Gastrocnemius medialis (tissue), 4 donors: ENCODE measurements around the gene VPS8. TPM values are rescaled to one million over a fixed set of nuclear protein-coding genes. Genes with fewer than 3 reads are reported as not detected.

Source experiments
- ATAC-seq, 2 donors: fragments of 150-250 bp; one replicate each; pipeline ENCODE4 v1.9.1; 2016
- DNase-seq, 2 donors: peaks; one replicate each; pipeline ENCODE4 v3.0.0-alpha.2; 2019
- H3K27ac ChIP-seq, 4 donors: fragments of 200-600 bp; sonication (generic); 1 replicate in 1 of 4; 2 replicates in 3 of 4; pipeline ENCODE4 v1.5.1; 2016 to 2018; ENCODE audit warnings: mild to moderate bottlenecking in 2 of 4, moderate library complexity in 1 of 4
- H3K27me3 ChIP-seq, 3 donors: fragments of 200-600 bp; sonication (generic) in 2 of 3; 1 replicate in 1 of 3; 2 replicates in 2 of 3; pipeline versions ENCODE4 v1.5.1 to v1.6.0; 2016 to 2019; ENCODE audit warnings: mild to moderate bottlenecking in 1 of 3, moderate library complexity in 1 of 3
- H3K36me3 ChIP-seq, 2 donors: fragments of 200-600 bp; sonication (generic) in 1 of 2; one replicate each; pipeline ENCODE4 v1.5.1; 2017 to 2018
- H3K4me1 ChIP-seq, 2 donors: fragments of 200-600 bp; sonication (generic) in 1 of 2; one replicate each; pipeline ENCODE4 v1.5.1; 2016 to 2017; ENCODE audit warnings: mild to moderate bottlenecking in 2 of 2
- H3K4me3 ChIP-seq, 4 donors: fragments of 200-600 bp; sonication (generic) in 3 of 4; 1 replicate in 1 of 4; 2 replicates in 3 of 4; pipeline ENCODE4 v1.5.1; 2016 to 2019; ENCODE audit warnings: mild to moderate bottlenecking in 2 of 4
- H3K9me3 ChIP-seq, 3 donors: fragments of 200-600 bp; sonication (generic) in 2 of 3; 1 replicate in 1 of 3; 2 replicates in 2 of 3; pipeline ENCODE4 v1.5.1; 2016 to 2019
- POLR2A ChIP-seq, 2 donors: fragments of 450-650 bp; IDR thresholded peaks; one replicate each; pipeline ENCODE4 v1.6.1; 2017; ENCODE audit warnings: antibody characterized with exemption in 2 of 2, mild to moderate bottlenecking in 2 of 2, moderate library complexity in 2 of 2
- in situ Hi-C, 4 donors: fragments of 200-750 bp; cut with MboI; loops; one replicate each; pipeline versions ENCODE4 v1.15.0 to v1.8.0; 2017; ENCODE audit warnings: low sequenced_read_pairs in 4 of 4
- intact Hi-C: fragments of 100-400 bp; cut with DNase I; formaldehyde crosslinking; loops from one replicate; pipeline ENCODE4 v1.15.1; 2023; ENCODE audit warnings: low total_unique reads
- total RNA-seq, 4 donors: library from RNA; depleted of rRNA; stranded (reverse); fragments of >200 nt; gene quantifications; one replicate each; pipeline versions ENCODE4 v1.1.0 to v1.2.3, GENCODE V29; 2016
- TF ChIP-seq, protein P1 (sequence below), 5 experiments: fragments of 450-650 bp in 3 of 5; fragments of 200-600 bp in 2 of 5; sonication (generic) in 2 of 5; IDR thresholded peaks in 4 of 5; conservative IDR thresholded peaks in 1 of 5; 1 replicate in 4 of 5; 2 replicates in 1 of 5; pipeline ENCODE4 v1.5.1; 2016 to 2019; ENCODE audit warnings: antibody characterized with exemption in 5 of 5, mild to moderate bottlenecking in 3 of 5, moderate library complexity in 3 of 5

VPS8 gene
- total RNA-seq, 4 donors from 2014 or later = 37.2 to 64.1 (median 51.2) TPM

GRCh38 chr3:184805351-184806038 lies 6.5 kb upstream of the VPS8 start:
- TF ChIP-seq, protein P1, sequence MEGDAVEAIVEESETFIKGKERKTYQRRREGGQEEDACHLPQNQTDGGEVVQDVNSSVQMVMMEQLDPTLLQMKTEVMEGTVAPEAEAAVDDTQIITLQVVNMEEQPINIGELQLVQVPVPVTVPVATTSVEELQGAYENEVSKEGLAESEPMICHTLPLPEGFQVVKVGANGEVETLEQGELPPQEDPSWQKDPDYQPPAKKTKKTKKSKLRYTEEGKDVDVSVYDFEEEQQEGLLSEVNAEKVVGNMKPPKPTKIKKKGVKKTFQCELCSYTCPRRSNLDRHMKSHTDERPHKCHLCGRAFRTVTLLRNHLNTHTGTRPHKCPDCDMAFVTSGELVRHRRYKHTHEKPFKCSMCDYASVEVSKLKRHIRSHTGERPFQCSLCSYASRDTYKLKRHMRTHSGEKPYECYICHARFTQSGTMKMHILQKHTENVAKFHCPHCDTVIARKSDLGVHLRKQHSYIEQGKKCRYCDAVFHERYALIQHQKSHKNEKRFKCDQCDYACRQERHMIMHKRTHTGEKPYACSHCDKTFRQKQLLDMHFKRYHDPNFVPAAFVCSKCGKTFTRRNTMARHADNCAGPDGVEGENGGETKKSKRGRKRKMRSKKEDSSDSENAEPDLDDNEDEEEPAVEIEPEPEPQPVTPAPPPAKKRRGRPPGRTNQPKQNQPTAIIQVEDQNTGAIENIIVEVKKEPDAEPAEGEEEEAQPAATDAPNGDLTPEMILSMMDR (IDR thresholded peaks at IDR 0.05 in 4 of 5, conservative IDR thresholded peaks at IDR 0.05 in 1 of 5) = no peak
- TF ChIP-seq POLR2A (IDR thresholded peaks at IDR 0.05) = no peak
- Histone ChIP-seq H3K9me3 (no peaks in the 10 kb centered on the region), H3K27ac (peak overlapping the region; percentile 82 to 89 (median 85)), H3K36me3 (no peaks in the 10 kb centered on the region), H3K4me3 (no peak overlapping the region), H3K27me3 (no peaks in the 10 kb centered on the region), H3K4me1 (peaks cover 22 to 23% of the 10 kb centered on the region in 2 donors)
- no peak for DNase-seq
- in situ Hi-C loops (loop anchor here in 1 of 4 donors (25.0 kb wide), 1 partner anchor 443 kb away; the partner anchor contains the start of genes CLCN2 and POLR2H), intact Hi-C loops (loop anchor here (5.0 kb wide), 1 partner anchor 93 kb away; the partner anchor contains the start of gene MAGEF1)
- no peak for ATAC-seq

DNA sequence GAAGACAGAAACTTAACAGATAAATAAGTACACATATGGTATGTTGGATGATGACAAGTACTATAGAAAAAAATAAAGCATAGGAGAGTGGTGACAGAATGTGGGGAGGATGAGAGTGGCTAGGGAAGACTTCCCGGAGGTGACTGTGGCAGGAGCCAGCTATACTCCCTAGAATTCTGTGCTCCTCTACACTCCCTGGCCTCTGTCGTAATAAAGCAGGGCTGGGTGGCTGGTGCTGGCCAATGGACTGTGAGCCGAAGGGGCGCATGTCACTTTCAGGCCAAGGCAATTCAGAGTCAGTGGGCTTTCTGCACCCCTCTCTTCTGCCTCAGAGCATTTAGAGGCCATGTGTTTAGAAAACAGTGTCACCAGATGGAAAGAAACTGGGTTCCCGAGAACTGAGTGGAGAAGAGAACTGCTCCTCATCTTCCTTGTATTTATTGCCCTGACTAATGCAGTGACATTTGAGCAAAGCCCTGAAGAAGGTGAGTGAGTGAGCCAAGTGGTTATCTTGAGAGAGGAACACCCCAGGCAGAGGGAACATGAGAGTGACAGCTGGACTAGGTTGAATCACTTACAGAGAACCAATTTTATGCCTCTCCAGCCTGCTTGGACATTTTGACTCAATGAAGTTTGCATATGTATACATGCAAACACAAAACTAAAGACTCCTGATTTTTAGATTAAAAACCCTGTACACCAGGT lies 5.2 kb upstream of the VPS8 start:
- in situ Hi-C loops (loop anchor here in 1 of 4 donors (25.0 kb wide), 1 partner anchor 444 kb away; the partner anchor contains the start of genes CLCN2 and POLR2H), intact Hi-C loops (loop anchor here (5.0 kb wide), 1 partner anchor 94 kb away; the partner anchor contains the start of gene MAGEF1)
- H3K36me3 ChIP-seq = no peaks in the 10 kb centered on the region
- peak overlapping the region; percentile 82 to 89 (median 85) for H3K27ac ChIP-seq
- DNase-seq (peak; percentile 56 to 73), ATAC-seq (peak; percentile 97 to 98)
- H3K4me1 ChIP-seq = peaks cover 22 to 27% of the 10 kb centered on the region in 2 donors
- TF ChIP-seq, protein P1 (IDR thresholded peaks at IDR 0.05 in 4 of 5, conservative IDR thresholded peaks at IDR 0.05 in 1 of 5) = no peak
- peak in 1 of 2 donors; percentile 36 for TF ChIP-seq POLR2A (IDR thresholded peaks at IDR 0.05)
- peak overlapping the region; percentile 28 to 44 (median 40) for H3K4me3 ChIP-seq
- H3K27me3 ChIP-seq = no peaks in the 10 kb centered on the region
- no peaks in the 10 kb centered on the region for H3K9me3 ChIP-seq

- TF ChIP-seq, protein P1 (IDR thresholded peaks at IDR 0.05 in 4 of 5, conservative IDR thresholded peaks at IDR 0.05 in 1 of 5) = no peak
- no peak for TF ChIP-seq POLR2A (IDR thresholded peaks at IDR 0.05)
- no peaks in the 10 kb centered on the region for H3K36me3 ChIP-seq
- no peaks in the 10 kb centered on the region for H3K9me3 ChIP-seq
- in situ Hi-C loops (loop anchor here in 1 of 4 donors (25.0 kb wide), 1 partner anchor 445 kb away; the partner anchor contains the start of genes CLCN2 and POLR2H), intact Hi-C loops (loop anchor here (5.0 kb wide), 1 partner anchor 95 kb away; the partner anchor contains the start of gene MAGEF1)
- H3K27ac ChIP-seq = peak overlapping the region; percentile 82 to 89 (median 85)
- DNase-seq = no peak
- no peaks in the 10 kb centered on the region for H3K27me3 ChIP-seq
- H3K4me1 ChIP-seq = peaks cover 22 to 28% of the 10 kb centered on the region in 2 donors
- ATAC-seq = no peak
- no peak overlapping the region for H3K4me3 ChIP-seq
Observed at GRCh38 chr3:184807549-184807948, 4.4 kb upstream of the VPS8 start.

DNA sequence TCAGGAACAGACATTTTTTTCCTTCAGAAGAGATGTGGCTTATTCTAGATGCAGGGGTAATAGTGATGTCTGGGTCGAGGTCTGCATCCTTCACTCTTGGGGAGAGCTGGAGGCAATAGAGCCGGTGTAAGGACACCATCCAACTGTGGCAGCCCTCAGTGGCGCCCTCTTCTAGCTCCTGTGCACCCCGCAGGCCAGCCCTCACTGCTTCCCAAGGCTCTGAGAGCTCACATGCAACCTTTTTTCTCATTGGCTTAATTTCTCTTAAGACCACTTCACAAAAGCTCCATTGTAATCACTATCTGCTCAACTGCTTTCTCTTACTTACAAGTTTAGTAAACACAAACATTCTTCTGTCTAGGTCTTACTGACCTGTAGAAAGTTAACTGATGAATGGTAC lies 3.9 kb upstream of the VPS8 start:
- ATAC-seq (no peak), DNase-seq (no peak)
- no peak for TF ChIP-seq POLR2A (IDR thresholded peaks at IDR 0.05)
- TF ChIP-seq, protein P1 (IDR thresholded peaks at IDR 0.05 in 4 of 5, conservative IDR thresholded peaks at IDR 0.05 in 1 of 5) = no peak
- no peak overlapping the region for H3K4me3 ChIP-seq
- peak overlapping the region in 2 of 4 donors; percentile 85 for H3K27ac ChIP-seq
- H3K27me3 ChIP-seq = no peaks in the 10 kb centered on the region
- H3K9me3 ChIP-seq = no peaks in the 10 kb centered on the region
- no peaks in the 10 kb centered on the region for H3K36me3 ChIP-seq
- H3K4me1 ChIP-seq = peaks cover 26 to 31% of the 10 kb centered on the region in 2 donors
- in situ Hi-C loops (loop anchor here in 1 of 4 donors (25.0 kb wide), 1 partner anchor 446 kb away; the partner anchor contains the start of genes CLCN2 and POLR2H), intact Hi-C loops (loop anchor here (5.0 kb wide), 1 partner anchor 96 kb away; the partner anchor contains the start of gene MAGEF1)
